OCI-LY7 (cell line): ENCODE data around the gene FKBP4. TPM values are rescaled to one million over a fixed set of nuclear protein-coding genes. Genes with fewer than 3 reads are reported as not detected.

Source experiments
- BruUV-seq: library from RNA; stranded (reverse); fragments of 400-500 nt; replicated peaks from 2 replicates; lab custom pipeline; 2021; lab: Mats Ljungman, UMichigan
- CTCF ChIA-PET: fragments of 300-600 bp; sonication (Branson Sonifier 250); formaldehyde crosslinking; loops from one replicate; lab custom pipeline; 2022; ENCODE audit warnings: antibody characterized with exemption; ENCODE audit not compliant: unreplicated experiment; lab: Charles Lee
- POLR2A ChIA-PET: fragments of 300-600 bp; sonication (Branson Sonifier 250); formaldehyde crosslinking; loops from one replicate; lab custom pipeline; 2022; ENCODE audit warnings: antibody characterized with exemption; lab: Charles Lee
- DNase-seq: peaks from one replicate; pipeline ENCODE4 v3.0.0-alpha.2; 2015; ENCODE audit warnings: low spot score
- H2AFZ ChIP-seq: fragments of 200-600 bp; sonication (generic), shearing (Covaris generic); 2 replicates; pipeline ENCODE4 v1.6.1; 2014; ENCODE audit warnings: mild to moderate bottlenecking, antibody characterized with exemption, low read length, moderate library complexity
- H3K27ac ChIP-seq: fragments of 200-600 bp; sonication (generic); 2 replicates; pipeline ENCODE4 v1.5.1; 2014; ENCODE audit warnings: mixed run types, low read depth, mild to moderate bottlenecking, moderate library complexity, low read length, inconsistent platforms; ENCODE audit not compliant: poor library complexity, severe bottlenecking
- H3K36me3 ChIP-seq: fragments of 200-600 bp; sonication (generic); 2 replicates; pipeline ENCODE4 v1.6.1; 2014; ENCODE audit warnings: mild to moderate bottlenecking, antibody characterized with exemption, low read length, moderate library complexity, mixed read lengths; ENCODE audit not compliant: insufficient read depth
- H3K4me1 ChIP-seq: fragments of 200-600 bp; sonication (generic); 2 replicates; pipeline ENCODE4 v1.5.1; 2014; ENCODE audit warnings: mild to moderate bottlenecking, low read length; ENCODE audit not compliant: insufficient read depth, poor library complexity, severe bottlenecking
- H3K4me2 ChIP-seq: fragments of 200-600 bp; sonication (generic); 2 replicates; pipeline ENCODE4 v1.6.1; 2014; ENCODE audit warnings: mild to moderate bottlenecking, low read length
- H3K4me3 ChIP-seq: fragments of 200-600 bp; sonication (generic); 2 replicates; pipeline ENCODE4 v1.5.1; 2014; ENCODE audit warnings: mild to moderate bottlenecking, low read depth, low read length; ENCODE audit not compliant: poor library complexity, severe bottlenecking
- H3K79me2 ChIP-seq: fragments of 200-600 bp; sonication (generic); 2 replicates; pipeline ENCODE4 v1.6.1; 2016; ENCODE audit warnings: low read depth, mild to moderate bottlenecking, low read length, moderate library complexity, mixed read lengths; ENCODE audit not compliant: insufficient read depth
- H3K9me2 ChIP-seq: fragments of 200-600 bp; sonication (generic); 2 replicates; pipeline ENCODE4 v1.6.1; 2016; ENCODE audit warnings: mild to moderate bottlenecking, low read length, mixed read lengths; ENCODE audit not compliant: insufficient read depth
- H3K9me3 ChIP-seq: fragments of 200-600 bp; sonication (generic); 2 replicates; pipeline ENCODE4 v1.6.1; 2014; ENCODE audit warnings: mild to moderate bottlenecking, mixed run types, low read length, mixed read lengths
- H4K20me1 ChIP-seq: fragments of 200-600 bp; sonication (generic); 2 replicates; pipeline ENCODE4 v1.6.1; 2014; ENCODE audit warnings: mild to moderate bottlenecking, antibody characterized with exemption, low read length, moderate library complexity, mixed read lengths; ENCODE audit not compliant: insufficient read depth
- EZH2phosphoT487 ChIP-seq: fragments of 200-600 bp; sonication (generic); IDR thresholded peaks from 2 replicates; pipeline ENCODE4 v1.6.1; 2018; ENCODE audit warnings: low read depth, borderline replicate concordance, mild to moderate bottlenecking, mixed run types, antibody characterized with exemption, low read length, moderate library complexity, mixed read lengths
- intact Hi-C: fragments of 100-400 bp; cut with micrococcal nuclease; formaldehyde crosslinking; loops from one replicate; pipeline ENCODE4 v1.10.0; 2022; ENCODE audit not compliant: unreplicated experiment
- total RNA-seq, 2 experiments: library from RNA; depleted of rRNA in 1 of 2; stranded (reverse); fragments of >200 nt in 1 of 2; shearing (Covaris generic) in 1 of 2; gene quantifications; 2 replicates each; pipeline ENCODE4 v1.2.3, GENCODE V29; 2014 to 2022
- TF ChIP-seq, protein P1 (sequence below): fragments of 200-600 bp; sonication (generic); conservative IDR thresholded peaks from 2 replicates; pipeline ENCODE4 v1.5.1; 2014; ENCODE audit warnings: mild to moderate bottlenecking, antibody characterized with exemption, low read length, moderate library complexity, mixed read lengths

The FKBP4 gene
- total RNA-seq, 2 experiments from 2014 or later: 86.7 to 131 TPM

DNA sequence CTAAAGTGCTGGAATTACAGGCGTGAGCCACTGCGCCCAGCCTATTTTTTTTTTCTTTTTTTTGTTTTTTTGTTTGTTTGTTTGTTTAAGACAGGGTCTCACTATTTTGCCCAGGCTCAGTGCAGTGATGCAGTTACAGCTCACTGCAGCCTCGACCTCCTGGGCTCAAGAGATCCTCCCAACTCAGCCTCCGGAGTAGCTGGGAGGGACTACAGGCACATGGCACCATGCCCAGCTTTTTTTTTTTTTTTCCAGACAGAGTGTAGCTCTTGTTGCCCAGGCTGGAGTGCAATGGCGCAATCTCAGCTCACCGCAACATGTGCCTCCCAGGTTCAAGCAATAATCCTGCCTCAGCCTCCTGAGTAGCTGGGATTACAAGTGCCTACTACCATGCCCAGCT lies 11.9 kb downstream of the FKBP4 start:
- Histone ChIP-seq H4K20me1 (no peaks in the 10 kb centered on the region), H3K9me2 (no peaks in the 10 kb centered on the region), H3K4me2 (no peak overlapping the region), H3K36me3 (peaks cover 65% of the 10 kb centered on the region), H3K27ac (no peak overlapping the region), H3K9me3 (no peaks in the 10 kb centered on the region), H3K4me3 (no peak overlapping the region), H2AFZ (no peak overlapping the region), H3K4me1 (peaks cover 3% of the 10 kb centered on the region), H3K79me2 (peaks cover 4% of the 10 kb centered on the region; the same call in 1 of the 2 replicates)
- CTCF ChIA-PET: no interaction called here
- no peak for DNase-seq
- no peak for TF ChIP-seq EZH2phosphoT487
- TF ChIP-seq, protein P1, sequence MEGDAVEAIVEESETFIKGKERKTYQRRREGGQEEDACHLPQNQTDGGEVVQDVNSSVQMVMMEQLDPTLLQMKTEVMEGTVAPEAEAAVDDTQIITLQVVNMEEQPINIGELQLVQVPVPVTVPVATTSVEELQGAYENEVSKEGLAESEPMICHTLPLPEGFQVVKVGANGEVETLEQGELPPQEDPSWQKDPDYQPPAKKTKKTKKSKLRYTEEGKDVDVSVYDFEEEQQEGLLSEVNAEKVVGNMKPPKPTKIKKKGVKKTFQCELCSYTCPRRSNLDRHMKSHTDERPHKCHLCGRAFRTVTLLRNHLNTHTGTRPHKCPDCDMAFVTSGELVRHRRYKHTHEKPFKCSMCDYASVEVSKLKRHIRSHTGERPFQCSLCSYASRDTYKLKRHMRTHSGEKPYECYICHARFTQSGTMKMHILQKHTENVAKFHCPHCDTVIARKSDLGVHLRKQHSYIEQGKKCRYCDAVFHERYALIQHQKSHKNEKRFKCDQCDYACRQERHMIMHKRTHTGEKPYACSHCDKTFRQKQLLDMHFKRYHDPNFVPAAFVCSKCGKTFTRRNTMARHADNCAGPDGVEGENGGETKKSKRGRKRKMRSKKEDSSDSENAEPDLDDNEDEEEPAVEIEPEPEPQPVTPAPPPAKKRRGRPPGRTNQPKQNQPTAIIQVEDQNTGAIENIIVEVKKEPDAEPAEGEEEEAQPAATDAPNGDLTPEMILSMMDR: no peak
- no TSS peak for BruUV-seq
- POLR2A ChIA-PET: no interaction called here
- intact Hi-C loops: no loop called here

DNA sequence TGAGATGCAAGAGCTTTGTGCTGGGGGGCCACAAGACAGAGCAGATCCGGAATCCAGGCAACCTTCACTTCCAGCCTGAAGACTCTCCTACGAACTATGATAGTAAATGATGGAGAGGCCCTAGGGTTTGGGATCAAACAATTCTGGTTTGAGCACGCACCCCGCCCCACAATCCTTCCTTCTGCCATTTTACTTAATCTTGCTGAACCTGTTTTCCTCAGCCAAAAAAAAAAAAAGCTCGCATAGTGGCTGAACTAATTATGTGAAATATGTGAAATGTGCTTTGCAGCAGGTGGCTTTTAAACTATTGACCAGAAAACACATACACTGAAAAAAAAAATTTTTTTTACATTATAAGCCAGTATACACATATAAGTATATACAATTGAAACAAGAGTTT lies 17.0 kb downstream of the FKBP4 start:
- Histone ChIP-seq H3K4me3 (peak overlapping the region; percentile 84), H3K36me3 (peaks cover 35% of the 10 kb centered on the region), H4K20me1 (no peaks in the 10 kb centered on the region), H3K27ac (peak overlapping the region; percentile 73), H2AFZ (peak overlapping the region; percentile 59; the same call in 1 of the 2 replicates), H3K9me3 (no peaks in the 10 kb centered on the region), H3K9me2 (no peaks in the 10 kb centered on the region), H3K4me1 (peaks cover 16% of the 10 kb centered on the region), H3K79me2 (peaks cover 36% of the 10 kb centered on the region), H3K4me2 (peak overlapping the region; percentile 76)
- intact Hi-C loops: loop anchor here (1.0 to 2.0 kb wide), 2 partner anchors 16 to 65 kb away; partner anchors contain the start of genes FOXM1 and RHNO1
- no peak for DNase-seq
- TSS peak; percentile 84 for BruUV-seq
- POLR2A ChIA-PET: interaction anchor here (0.6 kb wide), 2 partner anchors 75 to 946 kb away, joined by 3 to 4 read pairs; no protein-coding TSS in a partner anchor
- no peak for TF ChIP-seq EZH2phosphoT487
- TF ChIP-seq, protein P1: no peak
- CTCF ChIA-PET: no interaction called here
